Fibroblast of lung (primary cell): ENCODE results near the gene HTR3B. TPM values are rescaled to one million over a fixed set of nuclear protein-coding genes. Genes with fewer than 3 reads are reported as not detected.

ENCODE experiments used
- DNase-seq, 2 donors: peaks; one replicate each; pipeline versions ENCODE4 v3.0.0 to v3.0.0-alpha.2; 2010; ENCODE audit warnings: low read depth in 2 of 2
- H2AFZ ChIP-seq: 2 replicates; pipeline ENCODE4 v1.5.1; 2012; ENCODE audit warnings: low read length, control low read depth, inconsistent platforms
- H3K27ac ChIP-seq: 2 replicates; pipeline ENCODE4 v1.5.1; 2011; ENCODE audit warnings: low read length, control low read depth; ENCODE audit not compliant: insufficient read depth
- H3K27me3 ChIP-seq: 2 replicates; pipeline ENCODE4 v1.5.1; 2011; ENCODE audit warnings: mild to moderate bottlenecking, low read length; ENCODE audit not compliant: control insufficient read depth, insufficient read depth
- H3K36me3 ChIP-seq: 2 replicates; pipeline ENCODE4 v1.5.1; 2011; ENCODE audit warnings: low read length; ENCODE audit not compliant: control insufficient read depth, insufficient read depth
- H3K4me1 ChIP-seq: 2 replicates; pipeline ENCODE4 v1.5.1; 2011; ENCODE audit warnings: low read length; ENCODE audit not compliant: control insufficient read depth, insufficient read depth; ENCODE audit errors: extremely low read depth
- H3K4me2 ChIP-seq: 2 replicates; pipeline ENCODE4 v1.5.1; 2011; ENCODE audit warnings: low read length, control low read depth; ENCODE audit not compliant: insufficient read depth; ENCODE audit errors: extremely low read depth
- H3K4me3 ChIP-seq, 4 experiments: fragments of 200-600 bp in 1 of 4; sonication (generic) in 1 of 4; replicated peaks in 1 of 4; 2 replicates each; pipeline ENCODE4 v1.5.1; 2011 to 2016; ENCODE audit warnings: low read length in 4 of 4, low read depth in 3 of 4, mild to moderate bottlenecking in 3 of 4, control low read depth in 2 of 4, inconsistent platforms in 1 of 4, mixed read lengths in 1 of 4; ENCODE audit not compliant: insufficient read depth in 1 of 4; ENCODE audit errors: control extremely low read depth in 1 of 4
- H3K79me2 ChIP-seq: 2 replicates; pipeline ENCODE4 v1.5.1; 2012; ENCODE audit warnings: mild to moderate bottlenecking, low read length, inconsistent platforms; ENCODE audit not compliant: control insufficient read depth, insufficient read depth
- H3K9ac ChIP-seq: 2 replicates; pipeline ENCODE4 v1.5.1; 2011; ENCODE audit warnings: mild to moderate bottlenecking, low read length, control low read depth; ENCODE audit not compliant: insufficient read depth
- H3K9me3 ChIP-seq: 2 replicates; pipeline ENCODE4 v1.5.1; 2012; ENCODE audit warnings: low read depth, low read length; ENCODE audit not compliant: control insufficient read depth, insufficient read depth
- H4K20me1 ChIP-seq: 2 replicates; pipeline ENCODE4 v1.5.1; 2011; ENCODE audit warnings: low read length; ENCODE audit not compliant: control insufficient read depth, insufficient read depth; ENCODE audit errors: extremely low read depth
- CTCF ChIP-seq, 2 donors: IDR thresholded peaks in 1 of 2; conservative IDR thresholded peaks in 1 of 2; 1 replicate in 1 of 2; 2 replicates in 1 of 2; pipeline ENCODE4 v1.5.1; 2011 to 2012; ENCODE audit warnings: low read length in 2 of 2, control low read depth in 1 of 2, inconsistent platforms in 1 of 2, low read depth in 1 of 2, mild to moderate bottlenecking in 1 of 2
- EZH2 ChIP-seq: IDR thresholded peaks from 2 replicates; pipeline ENCODE4 v1.5.1; 2012; ENCODE audit warnings: low read length, control low read depth, mild to moderate bottlenecking; ENCODE audit errors: missing control alignments
- polyA plus RNA-seq, 2 donors: library from polyadenylated mRNA; depleted of rRNA in 1 of 2; stranded (reverse) in 1 of 2; unstranded in 1 of 2; fragments of >200 nt; gene quantifications; 2 replicates each; pipeline ENCODE4 v1.2.1, GENCODE V29; 2011 to 2012; ENCODE audit warnings: missing spikeins in 1 of 2
- total RNA-seq: library from RNA; depleted of rRNA; stranded (reverse); fragments of >200 nt; gene quantifications from 2 replicates; pipeline ENCODE4 v1.2.1, GENCODE V29; 2014

HTR3B gene
- total and polyA plus RNA-seq, 2 donors (not counting 1 experiment from before 2014, with no cell fraction given), result not detected

- no peak for DNase-seq
- H3K27me3 ChIP-seq, result no peaks in the 10 kb centered on the region
- H3K27ac ChIP-seq, result no peak overlapping the region
- no peak overlapping the region for H3K9ac ChIP-seq
- H3K36me3 ChIP-seq, result no peaks in the 10 kb centered on the region
- no peak overlapping the region for H2AFZ ChIP-seq
- H3K79me2 ChIP-seq, result no peaks in the 10 kb centered on the region
- H3K9me3 ChIP-seq, result no peaks in the 10 kb centered on the region
- no peak overlapping the region for H3K4me3 ChIP-seq
- TF ChIP-seq EZH2 (no peak), CTCF (conservative IDR thresholded peaks at IDR 0.05 in 1 of 2, IDR thresholded peaks at IDR 0.05 in 1 of 2; ENCODE audit: low read depth in 1 of 2, low read length in 2 of 2) (no peak)
- no peaks in the 10 kb centered on the region for H4K20me1 ChIP-seq
- no peak overlapping the region for H3K4me2 ChIP-seq
- no peaks in the 10 kb centered on the region for H3K4me1 ChIP-seq
Observed at GRCh38 chr11:113906516-113906915, 1.9 kb downstream of the HTR3B start.

- H3K27me3 ChIP-seq, result no peaks in the 10 kb centered on the region
- H4K20me1 ChIP-seq, result no peaks in the 10 kb centered on the region
Observed at GRCh38 chr11:113907152-113907551, 2.6 kb downstream of the HTR3B start.

GRCh38 chr11:113907681-113908080 lies 3.1 kb downstream of the HTR3B start:
- no peaks in the 10 kb centered on the region for H4K20me1 ChIP-seq
- TF ChIP-seq EZH2 (no peak), CTCF (conservative IDR thresholded peaks at IDR 0.05 in 1 of 2, IDR thresholded peaks at IDR 0.05 in 1 of 2; ENCODE audit: low read depth in 1 of 2, low read length in 2 of 2) (no peak)
- H3K27me3 ChIP-seq, result no peaks in the 10 kb centered on the region
- H3K4me1 ChIP-seq, result no peaks in the 10 kb centered on the region
- H3K4me3 ChIP-seq, result no peak overlapping the region
- H3K4me2 ChIP-seq, result no peak overlapping the region
- no peaks in the 10 kb centered on the region for H3K9me3 ChIP-seq
- DNase-seq, result no peak
- H3K9ac ChIP-seq, result no peak overlapping the region
- no peaks in the 10 kb centered on the region for H3K36me3 ChIP-seq
- H2AFZ ChIP-seq, result no peak overlapping the region
- H3K27ac ChIP-seq, result no peak overlapping the region
- H3K79me2 ChIP-seq, result no peaks in the 10 kb centered on the region

More at GRCh38 chr11:113907152-113907551, 2.6 kb downstream of the HTR3B start:
- H2AFZ ChIP-seq, result no peak overlapping the region
- no peak for DNase-seq
- no peaks in the 10 kb centered on the region for H3K79me2 ChIP-seq
- H3K4me1 ChIP-seq, result no peaks in the 10 kb centered on the region
- no peaks in the 10 kb centered on the region for H3K9me3 ChIP-seq
- no peaks in the 10 kb centered on the region for H3K36me3 ChIP-seq
- no peak overlapping the region for H3K4me3 ChIP-seq
- H3K9ac ChIP-seq, result no peak overlapping the region
- H3K27ac ChIP-seq, result no peak overlapping the region
- no peak overlapping the region for H3K4me2 ChIP-seq
- TF ChIP-seq EZH2 (no peak), CTCF (conservative IDR thresholded peaks at IDR 0.05 in 1 of 2, IDR thresholded peaks at IDR 0.05 in 1 of 2; ENCODE audit: low read depth in 1 of 2, low read length in 2 of 2) (no peak)
